ENCODE measurements around the gene MINAR1.

DNA sequence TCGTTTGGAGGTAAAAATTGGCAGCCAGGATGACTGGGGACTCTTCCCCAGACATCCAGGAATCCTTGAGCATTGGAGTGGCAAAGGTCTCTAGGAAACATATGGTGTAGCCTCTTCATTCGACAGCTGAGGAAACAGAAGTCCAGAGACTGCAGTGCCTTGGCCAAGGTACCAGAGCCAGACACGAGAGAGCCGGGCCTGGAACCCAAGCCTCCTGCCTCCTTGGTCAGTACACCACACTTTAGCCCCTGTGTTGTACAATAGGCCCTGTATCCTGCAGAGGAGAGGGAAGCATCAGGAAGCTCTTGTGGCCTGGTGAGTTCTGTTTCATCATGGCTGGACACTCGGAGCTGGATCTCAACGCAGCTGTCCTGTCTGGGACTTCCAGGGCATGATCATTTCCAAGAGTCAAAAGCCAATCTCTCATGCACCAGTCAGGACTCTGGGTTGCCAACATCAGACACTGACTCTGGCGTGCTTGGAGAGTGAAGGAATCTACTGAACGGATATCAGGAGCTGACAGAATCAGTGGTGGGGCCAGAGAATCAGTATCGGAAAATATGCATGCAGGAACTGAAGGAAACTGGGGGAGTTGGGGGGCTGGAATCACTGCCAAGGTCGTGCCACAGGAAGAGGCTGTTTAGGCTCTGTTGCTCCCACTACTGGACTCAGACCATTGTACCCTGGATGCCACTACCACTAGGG, 6.4 kb upstream of the MINAR1 start:
- TF ChIP-seq, protein P1, sequence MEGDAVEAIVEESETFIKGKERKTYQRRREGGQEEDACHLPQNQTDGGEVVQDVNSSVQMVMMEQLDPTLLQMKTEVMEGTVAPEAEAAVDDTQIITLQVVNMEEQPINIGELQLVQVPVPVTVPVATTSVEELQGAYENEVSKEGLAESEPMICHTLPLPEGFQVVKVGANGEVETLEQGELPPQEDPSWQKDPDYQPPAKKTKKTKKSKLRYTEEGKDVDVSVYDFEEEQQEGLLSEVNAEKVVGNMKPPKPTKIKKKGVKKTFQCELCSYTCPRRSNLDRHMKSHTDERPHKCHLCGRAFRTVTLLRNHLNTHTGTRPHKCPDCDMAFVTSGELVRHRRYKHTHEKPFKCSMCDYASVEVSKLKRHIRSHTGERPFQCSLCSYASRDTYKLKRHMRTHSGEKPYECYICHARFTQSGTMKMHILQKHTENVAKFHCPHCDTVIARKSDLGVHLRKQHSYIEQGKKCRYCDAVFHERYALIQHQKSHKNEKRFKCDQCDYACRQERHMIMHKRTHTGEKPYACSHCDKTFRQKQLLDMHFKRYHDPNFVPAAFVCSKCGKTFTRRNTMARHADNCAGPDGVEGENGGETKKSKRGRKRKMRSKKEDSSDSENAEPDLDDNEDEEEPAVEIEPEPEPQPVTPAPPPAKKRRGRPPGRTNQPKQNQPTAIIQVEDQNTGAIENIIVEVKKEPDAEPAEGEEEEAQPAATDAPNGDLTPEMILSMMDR (conservative IDR thresholded peaks at IDR 0.05; ENCODE audit: low read length), result no peak
- TF ChIP-seq EZH2phosphoT487 (IDR thresholded peaks at IDR 0.05; ENCODE audit: borderline replicate concordance, low read depth, low read length), result no peak

Data from OCI-LY7 (cell line).